Stimulated activated CD4-positive, alpha-beta T cell treated with anti-CD3 and anti-CD28 coated beads, Interleukin-15, amount 100 ng/mL, for 48 hours (primary cell): ENCODE results near the gene TEX10.
"Not testable (repeated sequence)": the region's sequence is repeated elsewhere in the genome, so short reads cannot be mapped to it uniquely, and the experiment has no call there.

ENCODE experiments used
- DNase-seq, 2 donors: peaks; one replicate each; pipeline ENCODE4 v3.0.0-alpha.2; 2020; ENCODE audit warnings: low read depth in 2 of 2

Gene TEX10

DNA sequence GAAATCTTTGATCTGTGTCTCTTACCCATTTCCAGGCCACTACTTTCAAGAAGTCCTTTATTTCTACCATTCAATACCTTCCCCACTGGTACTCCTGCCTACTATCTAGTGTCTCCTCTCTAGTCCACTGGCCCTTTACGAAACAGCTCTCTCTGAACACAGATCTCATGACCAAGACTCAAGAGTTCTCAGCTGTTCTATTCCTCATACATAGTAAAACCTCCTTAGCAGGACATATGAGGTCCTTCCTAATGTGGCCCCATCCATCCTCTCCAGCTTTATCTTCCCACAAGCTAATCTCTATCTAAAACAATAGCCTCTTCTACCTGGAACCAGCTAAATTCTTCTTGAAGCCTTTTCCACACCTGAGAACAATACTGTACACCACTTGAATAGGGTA lies 2.6 kb downstream of the TEX10 start:
- DNase-seq, result no peak

DNA sequence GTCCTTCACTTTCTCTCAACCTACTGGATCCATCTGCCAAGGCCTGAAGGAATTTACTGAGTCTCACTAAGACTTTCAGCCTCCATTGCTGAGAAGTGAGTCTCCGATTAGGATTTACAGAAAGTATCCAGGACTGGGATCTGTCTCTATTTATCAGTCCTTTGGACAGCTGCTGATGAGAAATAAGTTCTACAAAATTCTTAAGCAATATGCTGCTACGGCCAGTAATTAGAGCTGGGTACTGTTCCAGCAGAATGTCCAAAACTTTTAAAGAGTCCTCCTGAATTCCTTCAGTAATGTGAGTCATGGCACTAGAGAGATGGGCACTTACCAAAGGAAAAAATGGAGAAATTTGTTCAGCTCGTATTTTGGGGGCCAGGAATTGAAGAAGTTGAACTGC lies 5.9 kb downstream of the TEX10 start:
- DNase-seq, result no peak

GRCh38 chr9:100341889-100342288 lies 10.9 kb downstream of the TEX10 start:
- no peak for DNase-seq

GRCh38 chr9:100340224-100340623 lies 12.5 kb downstream of the TEX10 start:
- no peak for DNase-seq

GRCh38 chr9:100338736-100339135 lies 14.0 kb downstream of the TEX10 start:
- not testable (repeated sequence) for DNase-seq

- DNase-seq, result no peak
Measured at GRCh38 chr9:100324594-100325200, 28.0 kb downstream of the TEX10 start.

- DNase-seq, result peak in 1 of 2 donors; percentile 2
Measured at GRCh38 chr9:100322954-100323536, 29.7 kb downstream of the TEX10 start.

- no peak for DNase-seq
Measured at GRCh38 chr9:100317706-100318105, 35.0 kb downstream of the TEX10 start.

DNA sequence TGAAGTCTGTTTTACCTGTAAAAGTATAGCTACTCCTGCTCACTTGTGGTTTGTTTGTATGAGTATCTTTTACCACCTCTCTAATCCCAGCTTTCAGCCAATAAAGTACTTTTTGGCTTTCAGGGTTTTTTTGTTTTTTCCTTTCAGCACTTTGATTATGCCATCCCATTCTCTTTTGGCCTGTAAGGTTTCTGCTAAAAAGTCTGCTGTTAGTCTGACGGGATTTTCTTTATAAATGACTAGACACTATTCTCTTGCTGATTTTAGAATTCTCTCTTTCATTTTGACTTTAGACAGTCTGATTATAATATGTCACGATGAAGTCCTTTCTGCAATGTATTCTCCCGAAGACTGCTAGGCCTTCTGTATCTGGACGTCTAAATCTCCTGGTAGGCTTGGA lies 37.2 kb downstream of the TEX10 start:
- DNase-seq, result no peak

GRCh38 chr9:100309992-100310391 lies 42.8 kb downstream of the TEX10 start:
- no peak for DNase-seq

GRCh38 chr9:100308965-100309564 lies 43.7 kb downstream of the TEX10 start:
- no peak for DNase-seq

GRCh38 chr9:100307080-100307479 lies 45.7 kb downstream of the TEX10 start:
- no peak for DNase-seq

DNA sequence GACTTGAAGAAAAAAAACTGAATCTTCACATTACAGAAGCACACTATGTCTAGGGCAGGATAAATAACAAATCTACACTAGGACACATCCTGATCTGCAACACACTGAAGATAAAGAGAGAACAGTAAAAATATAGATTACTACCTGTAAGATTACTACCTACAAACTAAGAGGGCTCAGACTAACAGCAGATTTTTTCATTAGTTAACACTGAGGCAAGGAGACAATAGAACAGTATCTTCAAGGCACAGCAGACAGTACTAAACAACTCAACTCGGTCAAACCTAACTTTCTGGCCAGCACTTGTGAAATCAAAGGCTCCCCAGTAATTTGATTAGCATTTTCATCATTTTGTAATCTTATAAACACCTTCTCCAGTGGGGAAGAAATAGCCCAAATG lies 46.5 kb downstream of the TEX10 start:
- no peak for DNase-seq

DNA sequence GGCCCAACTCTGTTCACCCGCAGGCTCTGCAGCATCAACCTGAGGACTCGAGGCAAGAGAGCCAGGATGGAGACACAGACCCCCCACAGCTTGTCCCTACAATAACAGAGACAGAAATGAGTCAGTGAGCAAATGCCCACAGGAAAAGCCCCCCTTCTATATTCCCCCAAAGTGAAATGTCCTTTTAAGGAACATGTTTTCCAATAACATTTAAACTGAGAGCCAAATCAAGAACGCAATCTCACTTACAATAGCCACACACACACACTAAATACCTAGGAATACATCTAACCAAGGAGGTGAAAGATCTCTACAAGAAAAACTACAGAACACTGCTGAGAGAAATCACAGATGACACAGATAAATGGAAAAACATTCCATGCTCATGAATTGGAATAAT lies 49.0 kb downstream of the TEX10 start:
- DNase-seq, result no peak

- DNase-seq, result no peak
Measured at GRCh38 chr9:100298378-100298777, 54.4 kb downstream of the TEX10 start.

DNA sequence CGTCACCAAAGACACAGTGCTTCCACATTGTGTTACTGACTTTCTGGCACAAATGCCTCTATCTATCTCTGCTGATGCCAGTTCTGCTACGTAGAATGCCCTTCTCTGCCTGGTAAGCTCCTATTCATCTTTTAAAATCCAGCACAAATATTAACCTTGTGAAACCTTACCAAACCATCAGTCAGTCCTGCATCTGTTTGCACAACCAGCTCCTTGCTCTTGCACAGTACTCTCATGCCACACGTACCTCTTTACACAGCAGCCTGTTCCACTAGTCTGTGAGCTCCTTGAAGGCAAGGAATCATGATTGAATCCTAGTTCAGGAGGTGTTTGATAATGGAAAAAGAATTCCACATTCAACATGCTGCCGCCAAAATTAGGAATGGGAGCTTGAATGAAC lies 56.3 kb downstream of the TEX10 start:
- no peak for DNase-seq

GRCh38 chr9:100295240-100295639 lies 57.5 kb downstream of the TEX10 start:
- no peak for DNase-seq

DNA sequence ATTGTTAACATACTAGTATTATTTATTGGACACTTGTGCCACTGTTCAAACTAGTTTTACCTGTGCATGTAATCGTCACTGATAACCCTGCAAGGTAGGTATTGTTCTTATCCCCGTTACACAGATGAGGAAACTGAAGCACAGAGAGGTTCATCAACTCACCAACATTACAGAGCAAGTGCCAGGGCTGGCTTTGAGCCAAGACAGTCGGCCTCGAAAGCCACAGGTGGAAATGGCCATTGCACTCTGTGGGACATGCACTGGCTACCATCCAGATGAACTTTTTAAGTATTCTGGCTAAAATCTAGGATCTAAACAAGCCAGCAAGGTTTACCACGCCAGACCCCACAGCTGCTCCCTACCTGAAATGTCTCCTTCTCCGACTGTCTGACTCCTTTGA lies 57.9 kb downstream of the TEX10 start:
- DNase-seq, result no peak

DNA sequence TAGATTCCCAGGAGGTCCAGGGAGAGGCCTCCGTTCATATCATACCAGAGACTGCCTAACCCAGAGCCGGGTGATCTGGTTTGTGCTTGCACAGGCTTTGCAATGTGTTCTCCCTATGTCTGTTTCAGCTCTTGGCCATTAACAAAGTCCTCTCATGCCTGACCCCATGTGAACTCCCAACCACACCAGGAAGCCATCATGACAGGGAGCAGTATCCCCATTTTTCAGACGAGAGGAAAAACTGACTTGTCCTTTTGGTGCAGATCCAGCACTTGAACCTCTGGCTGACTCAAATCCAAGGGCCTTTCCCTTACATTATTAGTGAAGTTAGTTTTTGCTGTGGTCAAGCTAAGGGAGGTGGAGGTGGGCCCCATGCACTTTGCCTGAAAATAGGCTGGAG lies 58.4 kb downstream of the TEX10 start:
- DNase-seq, result no peak

- no peak for DNase-seq
Measured at GRCh38 chr9:100292414-100292813, 60.3 kb downstream of the TEX10 start.

DNA sequence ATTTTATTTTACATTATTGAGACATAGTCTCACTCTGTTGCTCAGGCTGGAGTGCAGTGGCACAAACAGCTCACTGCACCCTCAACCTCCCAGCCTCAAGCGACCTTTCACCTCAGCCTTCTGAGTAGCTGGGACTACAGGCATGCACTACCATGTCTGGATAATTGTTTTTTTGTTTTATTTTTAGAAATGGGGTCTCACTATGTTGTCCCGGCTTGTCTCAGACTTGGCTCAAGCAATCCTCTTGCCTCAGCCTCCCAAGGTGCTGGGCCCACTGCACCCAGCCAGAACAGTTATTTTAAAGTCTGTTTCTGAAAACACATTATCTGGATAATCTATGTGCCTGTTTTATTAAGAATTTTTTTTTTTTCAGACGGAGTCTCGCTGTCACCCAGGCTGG lies 62.0 kb downstream of the TEX10 start:
- no peak for DNase-seq

DNA sequence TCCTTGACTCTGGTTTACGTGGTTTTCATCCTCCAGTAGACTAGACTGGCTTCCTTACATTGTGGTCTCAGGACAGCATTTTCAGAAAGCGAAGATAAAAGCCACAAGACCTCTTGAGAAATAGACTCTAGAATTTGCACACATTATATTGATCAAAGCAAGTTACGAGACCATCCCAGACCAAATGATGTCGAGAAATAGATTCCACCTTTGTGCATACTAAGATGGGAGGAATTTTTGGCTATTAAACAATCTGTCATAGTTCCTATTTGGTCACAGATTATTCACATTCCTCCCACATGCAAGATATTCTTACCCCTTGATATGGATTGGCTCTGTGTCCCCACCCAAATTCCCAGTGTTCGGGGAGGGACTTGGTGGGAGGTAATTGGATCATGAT lies 65.6 kb downstream of the TEX10 start:
- no peak for DNase-seq

- DNase-seq, result no peak
Measured at GRCh38 chr9:100286257-100286656, 66.5 kb downstream of the TEX10 start.

DNA sequence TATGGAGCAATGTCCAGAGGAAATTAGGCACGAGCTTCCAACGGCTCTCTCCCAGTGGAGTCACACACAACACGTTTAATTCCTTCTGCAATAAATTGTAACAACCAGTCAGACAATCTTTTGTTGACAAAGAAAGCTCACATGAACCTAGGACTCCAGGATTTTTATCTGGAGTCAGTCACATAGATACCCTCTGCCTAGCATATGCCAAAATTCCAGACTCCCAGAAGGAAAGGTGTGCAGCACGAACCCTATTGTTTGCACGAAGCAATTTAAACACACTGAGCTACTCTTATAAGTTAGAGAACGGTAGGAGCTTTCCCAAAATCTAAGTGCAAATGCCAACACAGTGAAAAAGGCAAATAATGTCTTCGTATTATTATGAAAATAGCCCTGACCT lies 67.1 kb downstream of the TEX10 start:
- no peak for DNase-seq
